IMR-90 (cell line): Measurements from ENCODE around the gene PNP.

Experiments used
- BHLHE40 ChIP-seq: fragments of 150-350 bp; IDR thresholded peaks from 2 replicates; pipeline ENCODE4 v1.6.1; 2016; ENCODE audit warnings: mild to moderate bottlenecking, low read depth, low read length
- CEBPB ChIP-seq: IDR thresholded peaks from 2 replicates; pipeline ENCODE4 v1.6.1; 2012; ENCODE audit warnings: low read depth, low read length, improper control_type of control experiment
- CHD1 ChIP-seq: IDR thresholded peaks from 2 replicates; pipeline ENCODE4 v1.6.1; 2012; ENCODE audit warnings: low read depth, low read length, improper control_type of control experiment
- CTCF ChIP-seq: conservative IDR thresholded peaks from 2 replicates; pipeline ENCODE4 v1.5.1; 2012; ENCODE audit warnings: mild to moderate bottlenecking, low read depth, low read length, improper control_type of control experiment
- ELK1 ChIP-seq: fragments of 150-350 bp; IDR thresholded peaks from 2 replicates; pipeline ENCODE4 v1.6.1; 2016; ENCODE audit warnings: low read depth, mild to moderate bottlenecking, low read length, moderate library complexity, borderline replicate concordance
- FOS ChIP-seq: fragments of 150-350 bp; IDR thresholded peaks from 2 replicates; pipeline ENCODE4 v1.6.1; 2016; ENCODE audit warnings: low read depth, low read length
- MXI1 ChIP-seq: IDR thresholded peaks from 2 replicates; pipeline ENCODE4 v1.6.1; 2012; ENCODE audit warnings: low read depth, mild to moderate bottlenecking, low read length, moderate library complexity, borderline replicate concordance
- POLR2A ChIP-seq: IDR thresholded peaks from 2 replicates; pipeline ENCODE4 v1.6.1; 2012; ENCODE audit warnings: mild to moderate bottlenecking, low read depth, low read length
- RFX5 ChIP-seq: IDR thresholded peaks from 2 replicates; pipeline ENCODE4 v1.8.0; 2012; ENCODE audit warnings: low read depth, mild to moderate bottlenecking, low read length, moderate library complexity
- SMC3 ChIP-seq: fragments of 150-350 bp; IDR thresholded peaks from 2 replicates; pipeline ENCODE4 v1.6.1; 2016; ENCODE audit warnings: low read depth, mild to moderate bottlenecking, antibody characterized with exemption, low read length, moderate library complexity

- TF ChIP-seq CTCF (no peak), SMC3 (no peak), ELK1 (no peak), POLR2A (no peak), CHD1 (no peak), RFX5 (no peak), FOS (no peak), MXI1 (no peak), BHLHE40 (no peak), CEBPB (no peak)
Observed at GRCh38 chr14:20512177-20512905, 43.1 kb downstream of the PNP start.
